HepG2 (cell line): ENCODE results near the gene TEAD3. TPM values are rescaled to one million over a fixed set of nuclear protein-coding genes. Genes with fewer than 3 reads are reported as not detected.

Source experiments
- ADNP ChIP-seq: sonication (generic); formaldehyde crosslinking; IDR thresholded peaks from 2 replicates; pipeline ENCODE4 v1.4.0; 2020; ENCODE audit warnings: missing genetic modification reagents
- BCL3 ChIP-seq: sonication (generic); formaldehyde crosslinking; IDR thresholded peaks from 2 replicates; pipeline ENCODE4 v1.5.1; 2020; ENCODE audit warnings: mild to moderate bottlenecking, missing genetic modification reagents, moderate library complexity
- CBFB ChIP-seq: sonication (generic); formaldehyde crosslinking; IDR thresholded peaks from 2 replicates; pipeline ENCODE4 v1.4.0; 2020; ENCODE audit warnings: missing genetic modification reagents
- KLF12 ChIP-seq: sonication (generic); formaldehyde crosslinking; IDR thresholded peaks from 2 replicates; pipeline ENCODE4 v1.4.0; 2020; ENCODE audit warnings: missing genetic modification reagents, borderline replicate concordance
- RFXAP ChIP-seq: sonication (generic); formaldehyde crosslinking; IDR thresholded peaks from 2 replicates; pipeline ENCODE4 v1.4.0; 2020; ENCODE audit warnings: missing genetic modification reagents, borderline replicate concordance
- TAF15 ChIP-seq: fragments of 200-400 bp; formaldehyde crosslinking; IDR thresholded peaks from one replicate; pipeline ENCODE4 v1.6.1; 2018; ENCODE audit warnings: mild to moderate bottlenecking, low read depth, low read length; ENCODE audit not compliant: poor library complexity, severe bottlenecking
- ZBED4 ChIP-seq: sonication (generic); formaldehyde crosslinking; IDR thresholded peaks from 2 replicates; pipeline ENCODE4 v1.4.0; 2020; ENCODE audit warnings: missing genetic modification reagents, borderline replicate concordance
- ZFP36L2 ChIP-seq: sonication (generic); formaldehyde crosslinking; IDR thresholded peaks from 2 replicates; pipeline ENCODE4 v1.4.0; 2020; ENCODE audit warnings: missing genetic modification reagents
- ZFP82 ChIP-seq: sonication (generic); formaldehyde crosslinking; IDR thresholded peaks from 2 replicates; pipeline ENCODE4 v1.5.1; 2020; ENCODE audit warnings: mild to moderate bottlenecking, missing genetic modification reagents, borderline replicate concordance
- ZHX2 ChIP-seq, 2 experiments: sonication (generic) in 1 of 2; formaldehyde crosslinking in 1 of 2; IDR thresholded peaks; 2 replicates each; pipeline versions ENCODE4 v1.6.1 to v1.9.0; 2014 to 2022; ENCODE audit warnings: antibody characterized with exemption in 1 of 2, borderline replicate concordance in 1 of 2, inconsistent platforms in 1 of 2, low read depth in 1 of 2, missing genetic modification reagents in 1 of 2
- ZNF230 ChIP-seq: sonication (generic); formaldehyde crosslinking; IDR thresholded peaks from 2 replicates; pipeline ENCODE4 v1.4.0; 2020; ENCODE audit warnings: mild to moderate bottlenecking, missing genetic modification reagents
- ZNF564 ChIP-seq: sonication (generic); formaldehyde crosslinking; IDR thresholded peaks from 2 replicates; pipeline ENCODE4 v1.8.1; 2023; ENCODE audit warnings: mild to moderate bottlenecking, missing genetic modification reagents
- ZNF770 ChIP-seq: sonication (generic); formaldehyde crosslinking; IDR thresholded peaks from 2 replicates; pipeline ENCODE4 v1.5.0; 2020; ENCODE audit warnings: mild to moderate bottlenecking, missing genetic modification reagents
- ZSCAN29 ChIP-seq: sonication (generic); formaldehyde crosslinking; conservative IDR thresholded peaks from 2 replicates; pipeline ENCODE4 v1.4.0; 2020; ENCODE audit warnings: mild to moderate bottlenecking, missing genetic modification reagents
- polyA plus RNA-seq, 8 experiments: library from polyadenylated mRNA; depleted of rRNA in 3 of 8; stranded (reverse) in 7 of 8; unstranded in 1 of 8; fragments of >200 nt; fragmentation: Illumina TruSeq in 4 of 8; extraction: Trizol in 4 of 8; gene quantifications; 2 replicates each; pipeline versions ENCODE4 v1.2.1 to v1.2.3, GENCODE V29; 2011 to 2016; ENCODE audit warnings: low read depth in 4 of 8, missing spikeins in 1 of 8, mixed read lengths in 1 of 8; ENCODE audit not compliant: insufficient read depth in 1 of 8
- total RNA-seq, 5 experiments: library from RNA; depleted of rRNA; stranded (reverse); fragments of >200 nt; fragmentation: Illumina TruSeq; extraction: Trizol; gene quantifications; 2 replicates each; pipeline ENCODE4 v1.2.3, GENCODE V29; 2016; ENCODE audit warnings: low read depth in 1 of 5

TEAD3 gene
- total and polyA plus RNA-seq, 2 of the 13 experiments (the other 11 are each of a cell fraction or from before 2014, with no cell fraction given), result 15.1 to 16.5 TPM

- TF ChIP-seq CBFB (CRISPR knock-in tag), result peak; percentile 46; the same call in 1 of the 2 replicates
- no peak for TF ChIP-seq ZSCAN29 (CRISPR knock-in tag)
- no peak for TF ChIP-seq ZHX2 (IDR thresholded peaks at IDR 0.05; ENCODE audit: low read depth)
- TF ChIP-seq ZHX2 (CRISPR knock-in tag; IDR thresholded peaks at IDR 0.05; ENCODE audit: borderline replicate concordance), result no peak
- TF ChIP-seq ADNP (CRISPR knock-in tag), result 0 out of 2 replicates have a peak, but pooled peaks have one; percentile 25
- peak; percentile 90 for TF ChIP-seq ZNF770 (CRISPR knock-in tag)
- peak; percentile 79 for TF ChIP-seq ZBED4 (CRISPR knock-in tag)
- TF ChIP-seq TAF15, result peak; percentile 46
- TF ChIP-seq ZNF230, result 0 out of 2 replicates have a peak, but pooled peaks have one; percentile 47
- TF ChIP-seq BCL3 (CRISPR knock-in tag), result peak; percentile 65; the same call in 1 of the 2 replicates
- TF ChIP-seq ZNF564 (CRISPR knock-in tag), result no peak
- TF ChIP-seq RFXAP (CRISPR knock-in tag), result peak; percentile 54; the same call in 1 of the 2 replicates
- TF ChIP-seq KLF12, result peak; percentile 62; the same call in 1 of the 2 replicates
- 0 out of 2 replicates have a peak, but pooled peaks have one; percentile 69 for TF ChIP-seq ZFP82 (CRISPR knock-in tag)
- TF ChIP-seq ZFP36L2 (CRISPR knock-in tag), result 0 out of 2 replicates have a peak, but pooled peaks have one; percentile 17
Measured at GRCh38 chr6:35496036-35496840, 641 bp downstream of the TEAD3 start (continued).
